HCT116 (cell line): ENCODE measurements around the gene MTMR10. TPM values are rescaled to one million over a fixed set of nuclear protein-coding genes. Genes with fewer than 3 reads are reported as not detected.

Source experiments
- ATAC-seq: fragments of 200-7000 bp; cut with Tn5 transposase; 2 replicates; pipeline ENCODE4 v1.9.1; 2020; ENCODE audit warnings: mild to moderate bottlenecking, moderate library complexity
- BruUV-seq: library from RNA; stranded (reverse); fragments of 400-500 nt; replicated peaks from 2 replicates; lab custom pipeline; 2021; lab: Mats Ljungman, UMichigan
- CTCF ChIA-PET: fragments of 300-600 bp; sonication (Branson Sonifier 250); formaldehyde crosslinking; loops from one replicate; lab custom pipeline; 2021; ENCODE audit warnings: antibody characterized with exemption; lab: Charles Lee
- POLR2A ChIA-PET: fragments of 300-600, 350-600 bp; sonication (Branson Sonifier 250); formaldehyde crosslinking; loops from one replicate; lab custom pipeline; 2021; ENCODE audit warnings: antibody characterized with exemption; lab: Charles Lee
- RAD21 ChIA-PET, 2 experiments: fragments of 300-600 bp; sonication (Branson Sonifier 250); formaldehyde crosslinking; loops; one replicate each; lab custom pipeline; 2023; ENCODE audit warnings: low total read pairs in 2 of 2; ENCODE audit not compliant: uncharacterized antibody in 2 of 2, unreplicated experiment in 2 of 2, low non-redundant PET in 1 of 2; lab: Charles Lee
- DNase-seq: peaks from one replicate; pipeline ENCODE4 v3.0.0-alpha.2; 2010; ENCODE audit warnings: low read depth, low spot score
- H2AFZ ChIP-seq: fragments of 200-600 bp; shearing (Covaris generic), sonication (generic); 2 replicates; pipeline ENCODE4 v1.6.1; 2017; ENCODE audit warnings: low read depth, mixed run types, mixed read lengths, antibody characterized with exemption, low read length; ENCODE audit not compliant: poor library complexity, severe bottlenecking
- H3K27ac ChIP-seq: 2 replicates; pipeline ENCODE4 v1.5.1; 2012; ENCODE audit warnings: low read depth, low read length
- H3K27me3 ChIP-seq: fragments of 200-600 bp; sonication (generic); 2 replicates; pipeline ENCODE4 v1.6.1; 2016; ENCODE audit warnings: mixed run types, low read length, mixed read lengths; ENCODE audit not compliant: insufficient read depth
- H3K36me3 ChIP-seq, 2 experiments: fragments of 200-500 bp in 1 of 2; fragments of 200-600 bp in 1 of 2; sonication (Bioruptor generic) in 1 of 2; sonication (generic) in 1 of 2; 2 replicates each; pipeline versions ENCODE4 v1.5.1 to v1.6.1; 2014 to 2016; ENCODE audit warnings: low read length in 2 of 2, inconsistent platforms in 1 of 2, mixed read lengths in 1 of 2, mixed run types in 1 of 2; ENCODE audit not compliant: insufficient read depth in 2 of 2, control insufficient read depth in 1 of 2
- H3K4me1 ChIP-seq, 2 experiments: fragments of 200-600 bp in 1 of 2; sonication (generic) in 1 of 2; 2 replicates each; pipeline versions ENCODE4 v1.5.1 to v1.6.1; 2012 to 2017; ENCODE audit warnings: low read length in 2 of 2, inconsistent platforms in 1 of 2, mild to moderate bottlenecking in 1 of 2, mixed read lengths in 1 of 2, mixed run types in 1 of 2, moderate library complexity in 1 of 2; ENCODE audit not compliant: insufficient read depth in 2 of 2, control insufficient read depth in 1 of 2
- H3K4me2 ChIP-seq: fragments of 200-600 bp; sonication (generic); 2 replicates; pipeline ENCODE4 v1.6.1; 2017; ENCODE audit warnings: mixed run types, low read length, mixed read lengths
- H3K4me3 ChIP-seq, 2 experiments: fragments of 200-600 bp in 1 of 2; sonication (generic) in 1 of 2; replicated peaks in 1 of 2; 2 replicates each; pipeline ENCODE4 v1.5.1; 2011 to 2016; ENCODE audit warnings: low read length in 2 of 2, control low read depth in 1 of 2, low read depth in 1 of 2, mild to moderate bottlenecking in 1 of 2, mixed read lengths in 1 of 2, mixed run types in 1 of 2
- H3K79me2 ChIP-seq: fragments of 200-600 bp; sonication (generic); 2 replicates; pipeline ENCODE4 v1.6.1; 2017; ENCODE audit warnings: mild to moderate bottlenecking, mixed run types, low read length, moderate library complexity, mixed read lengths; ENCODE audit not compliant: insufficient read depth
- H3K9ac ChIP-seq: fragments of 200-600 bp; sonication (generic); 2 replicates; pipeline ENCODE4 v1.6.1; 2016; ENCODE audit warnings: low read length, mixed read lengths
- H3K9me2 ChIP-seq: fragments of 200-600 bp; sonication (generic), shearing (Covaris generic); 2 replicates; pipeline ENCODE4 v1.6.1; 2017; ENCODE audit warnings: mixed run types, mild to moderate bottlenecking, moderate library complexity; ENCODE audit not compliant: insufficient read depth
- H3K9me3 ChIP-seq, 2 experiments: fragments of 200-500 bp in 1 of 2; fragments of 200-600 bp in 1 of 2; sonication (Bioruptor generic) in 1 of 2; sonication (generic) in 1 of 2; 2 replicates each; pipeline ENCODE4 v1.6.1; 2014 to 2017; ENCODE audit warnings: low read length in 2 of 2, mixed read lengths in 2 of 2, inconsistent platforms in 1 of 2, low read depth in 1 of 2, mild to moderate bottlenecking in 1 of 2, mixed run types in 1 of 2, moderate library complexity in 1 of 2; ENCODE audit not compliant: control insufficient read depth in 1 of 2, insufficient read depth in 1 of 2
- H4K20me1 ChIP-seq: fragments of 200-600 bp; sonication (generic), shearing (Covaris generic); 2 replicates; pipeline ENCODE4 v1.6.1; 2017; ENCODE audit warnings: mixed run types, mild to moderate bottlenecking, moderate library complexity; ENCODE audit not compliant: insufficient read depth
- CBX3 ChIP-seq: IDR thresholded peaks from 2 replicates; pipeline ENCODE4 v1.6.1; 2012; ENCODE audit warnings: low read depth
- EGR1 ChIP-seq: IDR thresholded peaks from 2 replicates; pipeline ENCODE4 v1.6.1; 2012; ENCODE audit warnings: low read depth
- ELF1 ChIP-seq: IDR thresholded peaks from 2 replicates; pipeline ENCODE4 v1.6.1; 2012; ENCODE audit warnings: low read depth, borderline replicate concordance
- EZH2 ChIP-seq: fragments of 200-600 bp; sonication (generic); IDR thresholded peaks from 2 replicates; pipeline ENCODE4 v1.6.1; 2017; ENCODE audit warnings: antibody characterized with exemption, mixed run types
- FOSL1 ChIP-seq: IDR thresholded peaks from 2 replicates; pipeline ENCODE4 v1.6.1; 2012; ENCODE audit warnings: low read depth
- JUND ChIP-seq: IDR thresholded peaks from 2 replicates; pipeline ENCODE4 v1.6.1; 2012
- POLR2AphosphoS5 ChIP-seq: IDR thresholded peaks from 2 replicates; pipeline ENCODE4 v1.6.1; 2011; ENCODE audit warnings: mild to moderate bottlenecking, low read depth, low read length, moderate library complexity
- RAD21 ChIP-seq: IDR thresholded peaks from 2 replicates; pipeline ENCODE4 v1.6.1; 2012; ENCODE audit warnings: low read depth, mild to moderate bottlenecking
- SRF ChIP-seq: IDR thresholded peaks from 2 replicates; pipeline ENCODE4 v1.6.1; 2012; ENCODE audit warnings: low read depth
- TCF7L2 ChIP-seq: IDR thresholded peaks from 2 replicates; pipeline ENCODE4 v1.7.0; 2011; ENCODE audit warnings: borderline replicate concordance, inconsistent platforms; ENCODE audit not compliant: insufficient read depth, insufficient read length; ENCODE audit errors: extremely low read depth
- intact Hi-C: fragments of 100-400 bp; cut with micrococcal nuclease; formaldehyde crosslinking; loops from 2 replicates; pipeline ENCODE4 v1.10.0; 2022
- total RNA-seq: library from RNA; stranded (reverse); gene quantifications from one replicate; pipeline ENCODE4 v1.2.1, GENCODE V29; 2021; ENCODE audit not compliant: unreplicated experiment
- TF ChIP-seq, protein P1 (sequence below): IDR thresholded peaks from 2 replicates; pipeline ENCODE4 v1.6.1; 2012
- TF ChIP-seq, protein P2 (sequence below): IDR thresholded peaks from 2 replicates; pipeline ENCODE4 v1.6.1; 2012; ENCODE audit warnings: low read depth
- TF ChIP-seq, protein P3 (sequence below): IDR thresholded peaks from 2 replicates; pipeline ENCODE4 v1.6.1; 2011; ENCODE audit warnings: mild to moderate bottlenecking, low read length, moderate library complexity; ENCODE audit not compliant: insufficient replicate concordance; ENCODE audit errors: extremely low read depth

Gene MTMR10
- total RNA-seq, 1 experiment from 2014 or later: 13.4 TPM

DNA sequence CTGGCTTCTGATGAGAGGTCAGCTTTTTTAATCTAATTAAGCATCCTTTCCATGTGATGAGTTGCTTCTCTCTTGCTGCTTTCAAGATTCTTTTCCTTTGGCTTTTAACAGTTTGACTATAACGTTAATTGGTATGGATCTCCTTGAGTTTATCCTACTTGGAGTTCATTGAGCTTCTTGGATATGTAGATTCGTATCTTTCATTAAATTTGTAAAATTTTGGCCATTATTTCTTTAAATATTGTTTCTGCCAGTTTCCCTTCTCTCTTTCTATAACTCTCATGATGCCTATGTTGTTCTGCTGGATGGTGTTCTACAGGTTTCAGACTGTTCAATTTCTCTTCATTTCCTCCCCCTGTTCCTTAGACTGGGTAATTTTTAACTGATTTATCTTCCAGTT, 21.0 kb upstream of the MTMR10 start:
- ChIA-PET CTCF (no interaction called here), RAD21 (no interaction called here), POLR2A (no interaction called here)
- Histone ChIP-seq H4K20me1 (no peaks in the 10 kb centered on the region), H3K4me1 (no peaks in the 10 kb centered on the region), H3K79me2 (no peaks in the 10 kb centered on the region), H2AFZ (no peak overlapping the region), H3K4me2 (no peak overlapping the region), H3K9ac (no peak overlapping the region), H3K9me3 (peaks cover 0 to 5% of the 10 kb centered on the region in 2 experiments; a peak in 2 of 4 replicates), H3K9me2 (no peaks in the 10 kb centered on the region), H3K27ac (no peak overlapping the region), H3K36me3 (no peaks in the 10 kb centered on the region), H3K27me3 (no peaks in the 10 kb centered on the region), H3K4me3 (no peak overlapping the region)
- ATAC-seq: no peak
- intact Hi-C loops: no loop called here
- TF ChIP-seq RAD21 (no peak), EGR1 (no peak)
- BruUV-seq: no TSS peak
- DNase-seq: no peak

DNA sequence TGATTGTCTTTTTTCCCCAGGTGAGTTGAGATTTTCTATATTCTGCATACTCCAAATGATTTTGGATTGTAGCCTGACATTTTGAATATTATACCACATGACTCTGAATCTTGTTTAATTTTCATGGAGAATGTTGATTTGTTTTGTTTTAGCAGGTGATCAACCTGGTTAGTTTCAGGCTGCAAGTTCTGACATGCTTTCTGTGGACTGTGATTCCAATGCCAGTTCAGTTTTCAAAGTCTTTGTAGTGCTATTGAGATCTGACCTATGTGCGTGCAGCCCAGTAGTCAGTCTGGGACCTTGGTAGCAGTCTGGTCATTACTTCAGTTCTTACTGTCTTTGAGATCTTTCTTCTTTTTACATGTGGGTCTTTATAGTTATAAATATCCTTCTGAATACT, 18.6 kb upstream of the MTMR10 start:
- ChIA-PET RAD21 (no interaction called here), POLR2A (no interaction called here), CTCF (no interaction called here)
- Histone ChIP-seq H3K27me3 (no peaks in the 10 kb centered on the region), H3K27ac (no peak overlapping the region), H3K9me3 (peaks cover 0 to 5% of the 10 kb centered on the region in 2 experiments; a peak in 2 of 4 replicates), H4K20me1 (no peaks in the 10 kb centered on the region), H3K9me2 (no peaks in the 10 kb centered on the region), H3K79me2 (no peaks in the 10 kb centered on the region), H3K9ac (no peak overlapping the region), H3K4me2 (no peak overlapping the region), H3K36me3 (no peaks in the 10 kb centered on the region), H3K4me3 (no peak overlapping the region), H3K4me1 (no peaks in the 10 kb centered on the region), H2AFZ (no peak overlapping the region)
- DNase-seq (no peak), ATAC-seq (no peak)
- no TSS peak for BruUV-seq
- intact Hi-C loops: no loop called here
- TF ChIP-seq ELF1 (no peak), EGR1 (no peak), CBX3 (no peak), FOSL1 (no peak), EZH2 (no peak), TCF7L2 (no peak), POLR2AphosphoS5 (no peak), JUND (no peak), SRF (no peak), RAD21 (no peak)
- TF ChIP-seq, protein P1, sequence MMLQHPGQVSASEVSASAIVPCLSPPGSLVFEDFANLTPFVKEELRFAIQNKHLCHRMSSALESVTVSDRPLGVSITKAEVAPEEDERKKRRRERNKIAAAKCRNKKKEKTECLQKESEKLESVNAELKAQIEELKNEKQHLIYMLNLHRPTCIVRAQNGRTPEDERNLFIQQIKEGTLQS: no peak
- TF ChIP-seq, protein P2, sequence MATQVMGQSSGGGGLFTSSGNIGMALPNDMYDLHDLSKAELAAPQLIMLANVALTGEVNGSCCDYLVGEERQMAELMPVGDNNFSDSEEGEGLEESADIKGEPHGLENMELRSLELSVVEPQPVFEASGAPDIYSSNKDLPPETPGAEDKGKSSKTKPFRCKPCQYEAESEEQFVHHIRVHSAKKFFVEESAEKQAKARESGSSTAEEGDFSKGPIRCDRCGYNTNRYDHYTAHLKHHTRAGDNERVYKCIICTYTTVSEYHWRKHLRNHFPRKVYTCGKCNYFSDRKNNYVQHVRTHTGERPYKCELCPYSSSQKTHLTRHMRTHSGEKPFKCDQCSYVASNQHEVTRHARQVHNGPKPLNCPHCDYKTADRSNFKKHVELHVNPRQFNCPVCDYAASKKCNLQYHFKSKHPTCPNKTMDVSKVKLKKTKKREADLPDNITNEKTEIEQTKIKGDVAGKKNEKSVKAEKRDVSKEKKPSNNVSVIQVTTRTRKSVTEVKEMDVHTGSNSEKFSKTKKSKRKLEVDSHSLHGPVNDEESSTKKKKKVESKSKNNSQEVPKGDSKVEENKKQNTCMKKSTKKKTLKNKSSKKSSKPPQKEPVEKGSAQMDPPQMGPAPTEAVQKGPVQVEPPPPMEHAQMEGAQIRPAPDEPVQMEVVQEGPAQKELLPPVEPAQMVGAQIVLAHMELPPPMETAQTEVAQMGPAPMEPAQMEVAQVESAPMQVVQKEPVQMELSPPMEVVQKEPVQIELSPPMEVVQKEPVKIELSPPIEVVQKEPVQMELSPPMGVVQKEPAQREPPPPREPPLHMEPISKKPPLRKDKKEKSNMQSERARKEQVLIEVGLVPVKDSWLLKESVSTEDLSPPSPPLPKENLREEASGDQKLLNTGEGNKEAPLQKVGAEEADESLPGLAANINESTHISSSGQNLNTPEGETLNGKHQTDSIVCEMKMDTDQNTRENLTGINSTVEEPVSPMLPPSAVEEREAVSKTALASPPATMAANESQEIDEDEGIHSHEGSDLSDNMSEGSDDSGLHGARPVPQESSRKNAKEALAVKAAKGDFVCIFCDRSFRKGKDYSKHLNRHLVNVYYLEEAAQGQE: no peak
- TF ChIP-seq, protein P3, sequence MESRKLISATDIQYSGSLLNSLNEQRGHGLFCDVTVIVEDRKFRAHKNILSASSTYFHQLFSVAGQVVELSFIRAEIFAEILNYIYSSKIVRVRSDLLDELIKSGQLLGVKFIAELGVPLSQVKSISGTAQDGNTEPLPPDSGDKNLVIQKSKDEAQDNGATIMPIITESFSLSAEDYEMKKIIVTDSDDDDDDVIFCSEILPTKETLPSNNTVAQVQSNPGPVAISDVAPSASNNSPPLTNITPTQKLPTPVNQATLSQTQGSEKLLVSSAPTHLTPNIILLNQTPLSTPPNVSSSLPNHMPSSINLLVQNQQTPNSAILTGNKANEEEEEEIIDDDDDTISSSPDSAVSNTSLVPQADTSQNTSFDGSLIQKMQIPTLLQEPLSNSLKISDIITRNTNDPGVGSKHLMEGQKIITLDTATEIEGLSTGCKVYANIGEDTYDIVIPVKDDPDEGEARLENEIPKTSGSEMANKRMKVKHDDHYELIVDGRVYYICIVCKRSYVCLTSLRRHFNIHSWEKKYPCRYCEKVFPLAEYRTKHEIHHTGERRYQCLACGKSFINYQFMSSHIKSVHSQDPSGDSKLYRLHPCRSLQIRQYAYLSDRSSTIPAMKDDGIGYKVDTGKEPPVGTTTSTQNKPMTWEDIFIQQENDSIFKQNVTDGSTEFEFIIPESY: no peak
